SIG-M5 (cell line): ENCODE results near the gene SDK2.

Experiments used
- DNase-seq: peaks from one replicate; lab custom pipeline; 2025; lab: John Stamatoyannopoulos, UW

SDK2 gene

DNA sequence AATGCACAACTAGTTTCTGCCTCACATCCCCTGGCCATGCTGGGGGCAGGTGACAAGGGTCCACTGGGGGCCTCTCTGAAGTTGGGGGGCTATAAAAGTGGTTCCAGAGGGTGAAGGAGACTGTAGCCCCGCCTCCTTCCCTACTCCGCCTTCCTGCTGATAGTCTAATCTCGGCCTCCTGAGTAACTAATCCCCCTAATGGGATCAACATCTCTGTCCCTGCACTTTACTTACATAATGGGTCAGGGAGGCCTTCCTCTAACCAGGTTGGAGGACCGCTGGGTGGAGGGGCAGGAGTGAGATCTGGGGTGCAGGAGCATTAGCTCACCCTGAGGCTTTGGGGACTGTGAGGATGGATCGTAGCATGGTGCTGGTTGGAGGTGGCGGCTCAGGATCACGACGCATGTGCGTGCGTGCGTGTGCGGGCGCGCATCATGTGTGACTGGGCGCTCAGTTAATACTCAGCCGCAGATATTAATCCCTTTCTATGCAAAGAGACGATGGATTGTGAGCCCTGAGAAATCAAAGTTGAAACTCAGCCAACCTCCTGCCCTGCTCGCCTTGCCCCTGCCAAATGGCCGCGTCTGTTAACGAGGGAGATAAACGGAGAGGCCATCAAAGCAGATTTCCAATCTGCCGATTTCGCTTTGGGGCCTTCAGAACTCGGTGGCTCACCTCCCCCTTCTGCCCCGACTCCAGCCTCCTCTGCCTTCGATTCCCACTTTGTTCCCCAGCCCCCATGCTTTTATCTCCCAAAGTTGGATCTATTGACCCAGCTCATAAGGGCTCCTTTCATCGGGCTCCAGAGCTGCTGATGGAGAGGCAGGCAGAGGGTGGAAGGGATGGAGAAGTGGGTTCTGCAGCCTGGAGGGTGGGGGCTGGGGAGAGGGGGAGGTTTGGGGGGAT, 107.3 kb downstream of the SDK2 start:
- DNase-seq, result no peak

DNA sequence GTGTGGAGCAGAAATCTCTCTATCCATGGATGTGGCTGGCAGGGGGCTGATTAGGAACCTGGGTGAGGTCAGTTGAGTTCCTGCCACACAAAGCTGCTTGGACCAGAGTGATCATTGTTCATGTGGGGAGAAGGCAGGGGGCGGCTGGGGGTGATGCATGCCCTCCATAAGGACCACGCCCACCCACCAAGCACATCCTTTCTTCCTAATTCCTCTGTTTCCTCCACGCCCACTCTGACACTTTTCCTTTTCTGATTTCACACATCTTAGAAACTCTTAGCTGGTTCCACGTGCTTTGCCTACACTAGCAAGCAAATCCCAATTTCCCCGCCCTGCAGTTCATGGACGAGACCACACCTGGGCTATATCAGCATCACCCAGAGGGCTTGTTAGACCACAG, 108.5 kb downstream of the SDK2 start:
- DNase-seq, result no peak

DNA sequence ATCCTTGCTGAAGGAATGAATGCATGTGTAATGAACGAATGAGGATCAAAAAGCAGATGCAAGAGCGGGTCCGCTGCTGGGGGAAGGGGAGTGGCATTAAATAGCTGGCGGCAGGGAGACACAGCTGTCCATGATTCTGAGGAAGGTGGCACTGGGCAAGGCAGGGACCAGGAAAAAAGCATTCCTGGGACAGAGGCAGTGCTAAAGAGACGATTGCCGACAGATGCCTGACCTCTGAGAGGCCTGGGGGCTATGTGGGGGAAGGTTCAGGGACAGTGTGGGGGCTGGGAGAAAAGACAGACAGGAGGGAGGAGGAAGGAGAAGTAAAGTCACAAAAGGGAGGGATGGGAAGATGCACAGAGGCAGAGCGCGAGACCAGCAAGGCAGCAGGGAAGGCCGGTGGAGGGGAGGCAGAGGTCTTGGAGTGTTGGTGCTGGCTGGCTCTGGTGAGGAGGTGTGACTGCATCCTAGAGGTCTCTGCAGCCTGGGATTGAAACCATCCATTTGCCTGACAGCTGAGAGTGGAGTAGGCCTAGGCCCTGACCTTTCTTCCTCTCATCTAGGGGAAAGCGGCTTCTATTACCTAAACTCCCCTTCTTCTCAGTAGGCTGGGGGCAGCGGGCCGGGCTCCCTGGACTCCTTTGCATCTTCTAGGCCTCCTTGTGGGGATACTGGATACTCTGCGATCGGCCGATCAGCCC, 109.9 kb downstream of the SDK2 start:
- DNase-seq, result no peak

DNA sequence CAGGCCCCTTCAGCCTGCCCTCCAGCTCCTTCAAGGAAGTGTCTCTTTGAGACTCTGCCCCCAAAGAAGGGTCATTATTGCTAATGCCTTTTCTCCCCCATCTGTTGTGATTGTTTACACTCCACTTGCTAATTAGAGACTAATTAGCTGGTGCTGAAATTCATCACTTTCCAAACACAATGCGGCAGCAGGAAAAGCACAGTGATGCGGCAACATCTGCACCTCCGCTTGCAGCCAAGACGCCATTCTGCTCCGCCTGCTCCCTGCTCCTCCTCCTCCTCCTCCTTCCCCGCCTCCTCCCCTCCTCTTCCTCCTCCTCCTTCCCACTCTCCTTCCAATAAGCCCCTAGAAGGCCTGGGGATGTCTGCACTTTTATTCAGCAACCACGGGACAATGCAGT, 110.5 kb downstream of the SDK2 start:
- no peak for DNase-seq

DNA sequence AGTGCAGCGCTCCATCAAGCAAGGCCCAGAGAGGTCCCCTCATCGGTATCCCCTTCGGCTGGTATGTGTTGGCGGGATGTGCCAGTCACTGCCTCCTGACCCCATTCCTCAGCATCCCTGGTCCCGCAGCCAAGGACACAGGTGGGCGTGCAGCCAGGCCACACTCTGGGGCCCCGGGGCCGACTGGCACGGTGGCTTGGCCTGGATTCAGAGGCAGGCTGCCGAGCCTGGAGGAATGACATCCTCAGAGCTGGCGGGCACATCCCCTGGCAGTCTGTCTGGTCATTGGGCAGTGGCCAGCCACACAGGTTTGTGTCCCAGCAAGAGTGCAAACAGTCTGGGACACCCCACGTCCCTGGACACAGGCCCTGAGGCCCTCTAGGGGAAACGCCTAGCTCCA, 111.1 kb downstream of the SDK2 start:
- no peak for DNase-seq

DNA sequence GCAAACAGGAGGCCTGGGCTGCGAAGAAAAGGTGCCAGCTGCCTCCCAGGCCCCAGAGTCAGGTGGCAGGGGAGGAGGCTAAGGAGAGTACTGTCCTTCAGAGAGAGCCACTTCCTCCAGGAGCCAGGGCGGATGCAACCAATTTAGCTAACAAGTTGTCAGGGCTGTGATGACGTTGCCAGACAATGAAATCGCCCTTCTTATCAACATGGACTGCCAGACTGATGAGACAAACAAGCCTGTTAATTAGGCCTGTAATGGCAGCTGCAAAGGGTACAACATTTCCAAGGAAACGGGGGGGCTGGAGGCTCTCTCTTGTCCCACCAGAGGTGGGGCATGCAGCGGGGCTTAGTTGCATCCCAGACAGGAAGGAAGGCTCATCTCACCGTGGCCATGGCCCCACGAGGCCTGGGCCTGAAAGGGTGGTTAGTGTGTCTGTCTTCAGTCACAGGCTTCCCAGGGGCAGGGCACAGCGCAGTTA, 111.8 kb downstream of the SDK2 start:
- no peak for DNase-seq

DNA sequence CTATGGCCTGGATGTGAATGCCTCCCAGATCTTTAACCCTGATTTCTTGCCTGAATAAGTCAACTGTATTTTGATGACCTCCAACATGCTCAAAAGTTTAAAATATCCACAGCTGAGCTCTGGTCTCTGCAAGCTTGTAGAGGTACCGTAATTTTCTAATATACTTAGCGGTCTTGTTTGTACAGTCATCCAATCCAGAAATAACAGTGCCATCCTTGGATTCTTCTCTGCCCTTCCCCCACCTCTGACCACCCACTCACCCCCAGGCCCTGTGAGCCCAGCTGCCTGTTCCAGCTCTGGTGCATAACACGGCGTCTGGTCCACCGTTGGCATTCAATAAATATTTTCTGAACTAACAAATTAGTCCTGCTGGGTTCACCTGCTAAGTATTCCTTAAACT, 113.1 kb downstream of the SDK2 start:
- DNase-seq, result no peak

DNA sequence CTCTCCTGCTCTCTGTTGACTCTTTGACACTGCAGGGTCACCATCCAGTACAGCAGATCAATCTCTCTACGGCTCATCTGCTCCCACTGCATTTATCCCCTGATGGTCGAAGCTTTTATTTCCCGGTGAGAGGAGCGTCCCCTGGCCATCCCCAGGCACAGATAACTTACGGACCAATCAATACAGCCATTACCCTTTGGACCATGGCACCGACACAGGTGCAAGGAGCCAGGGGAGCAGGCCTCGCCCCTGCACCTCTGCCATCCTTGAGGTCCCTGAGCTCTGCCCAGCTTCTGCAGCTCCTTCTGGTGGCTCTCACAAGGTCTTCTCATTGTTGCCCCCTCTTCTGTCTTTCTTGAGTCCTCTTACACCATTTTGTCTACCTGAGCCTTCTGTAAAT, 115.6 kb downstream of the SDK2 start:
- DNase-seq, result no peak

DNA sequence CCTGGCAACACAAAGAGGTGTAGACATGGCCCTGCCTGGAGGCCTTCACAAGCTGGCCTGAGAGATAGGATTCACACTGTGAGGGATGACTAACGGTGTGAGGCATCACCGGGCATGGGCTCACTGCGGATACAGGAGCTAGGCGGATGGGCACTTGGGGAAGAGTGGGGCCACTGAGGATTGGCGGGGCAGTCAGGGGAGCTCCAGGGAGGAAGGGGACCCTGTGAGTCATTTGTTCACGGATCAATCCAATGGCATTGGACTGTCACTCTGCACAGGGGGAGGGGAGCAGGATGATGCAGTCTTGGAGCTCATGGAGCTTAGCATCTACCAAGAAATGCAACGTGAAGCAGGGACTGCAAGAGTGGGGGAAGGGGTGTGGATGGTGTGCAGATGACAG, 117.3 kb downstream of the SDK2 start:
- no peak for DNase-seq

DNA sequence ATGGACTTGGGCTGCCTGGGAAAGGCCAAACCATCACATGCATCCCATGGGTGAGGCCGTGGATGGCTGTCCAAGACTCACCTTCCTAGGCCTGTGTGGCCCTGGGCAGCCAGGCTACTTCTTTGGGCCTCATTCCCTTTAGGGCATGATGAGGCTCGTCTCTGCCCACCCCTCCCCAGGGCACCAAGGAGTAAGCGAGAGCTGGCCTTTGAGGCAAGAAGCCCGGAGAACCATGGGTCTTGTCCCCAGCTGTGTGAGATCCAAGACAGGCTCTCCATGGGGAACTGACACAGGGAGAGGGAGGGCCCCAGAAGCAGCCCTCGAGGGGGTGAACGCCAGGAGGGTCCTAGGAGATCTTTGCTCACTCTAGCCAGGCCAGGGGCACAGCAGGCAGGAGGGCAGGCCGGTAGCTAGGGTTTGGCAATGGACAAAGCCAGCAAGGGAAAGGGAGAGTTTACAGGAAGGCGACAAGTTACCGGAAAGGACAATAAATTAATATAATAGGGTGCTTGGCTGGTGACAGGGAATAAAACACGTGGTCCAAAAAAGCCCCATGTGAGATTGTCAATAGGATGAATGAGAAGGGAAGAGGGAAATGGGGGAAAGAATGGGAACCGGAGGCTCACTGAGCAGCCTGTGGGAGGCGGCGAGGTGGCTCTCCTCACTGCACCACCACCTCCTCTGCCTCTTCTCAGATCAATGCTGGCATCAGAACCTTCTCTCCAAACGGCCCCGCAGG, 119.1 kb downstream of the SDK2 start:
- no peak for DNase-seq

DNA sequence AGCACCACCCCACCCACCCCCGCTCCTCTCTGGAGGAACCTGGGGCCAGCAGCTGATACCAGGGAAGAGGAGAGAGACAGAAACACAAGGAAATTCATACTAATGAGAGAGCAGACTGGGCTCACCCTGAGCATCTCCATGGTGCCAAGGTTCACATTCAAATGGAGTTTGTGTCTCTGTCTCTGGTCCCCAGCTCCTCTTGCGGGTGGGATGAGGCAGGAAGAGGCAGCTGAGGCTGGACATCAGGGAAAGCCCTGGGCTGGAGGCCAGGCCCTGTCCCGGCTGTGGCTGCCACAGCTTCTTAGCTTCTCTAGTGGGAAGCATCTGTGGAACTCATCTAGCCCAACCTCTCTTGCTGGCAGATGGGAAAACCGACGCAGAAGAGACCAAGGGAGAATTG, 121.5 kb downstream of the SDK2 start:
- no peak for DNase-seq

DNA sequence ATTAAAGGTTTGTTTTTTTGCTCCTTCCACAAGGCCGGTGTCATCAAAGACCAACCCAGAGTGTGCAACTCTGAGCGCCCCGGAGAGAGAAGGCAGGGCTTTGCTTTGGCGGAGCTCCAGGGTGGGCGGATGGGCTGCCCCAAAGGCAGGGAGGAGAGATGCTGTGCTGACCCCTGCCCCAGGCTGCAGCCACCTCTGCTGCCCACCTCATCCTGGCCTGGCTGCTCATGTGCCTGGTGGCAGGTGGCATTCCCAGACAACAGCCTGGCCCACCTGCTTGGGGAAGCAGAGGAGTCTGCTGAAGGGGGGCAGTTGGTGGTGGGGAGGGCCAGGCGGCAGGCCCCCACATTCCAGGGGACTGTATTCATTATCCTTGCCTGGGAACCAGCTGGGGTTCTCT, 122.1 kb downstream of the SDK2 start:
- DNase-seq, result no peak

DNA sequence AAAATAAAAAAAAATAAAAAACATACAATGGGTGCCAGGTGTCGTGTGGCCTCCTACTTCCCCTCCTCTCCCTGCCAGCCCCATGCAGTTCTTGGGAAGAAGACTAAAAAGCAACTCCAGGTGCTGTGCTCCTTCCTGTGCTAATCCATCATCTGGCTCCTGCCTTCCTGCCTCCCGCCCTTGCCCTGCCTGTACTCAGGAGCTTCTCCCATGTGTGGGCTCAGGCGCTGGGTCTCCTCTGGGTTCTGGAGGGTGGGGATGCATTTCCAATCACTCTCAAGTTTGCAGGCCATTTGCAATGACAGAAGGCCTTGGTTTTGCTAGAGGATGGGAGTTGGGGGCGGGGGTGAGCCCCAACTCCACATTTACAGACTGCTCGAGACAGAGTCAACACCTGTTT, 122.9 kb downstream of the SDK2 start:
- DNase-seq, result no peak

DNA sequence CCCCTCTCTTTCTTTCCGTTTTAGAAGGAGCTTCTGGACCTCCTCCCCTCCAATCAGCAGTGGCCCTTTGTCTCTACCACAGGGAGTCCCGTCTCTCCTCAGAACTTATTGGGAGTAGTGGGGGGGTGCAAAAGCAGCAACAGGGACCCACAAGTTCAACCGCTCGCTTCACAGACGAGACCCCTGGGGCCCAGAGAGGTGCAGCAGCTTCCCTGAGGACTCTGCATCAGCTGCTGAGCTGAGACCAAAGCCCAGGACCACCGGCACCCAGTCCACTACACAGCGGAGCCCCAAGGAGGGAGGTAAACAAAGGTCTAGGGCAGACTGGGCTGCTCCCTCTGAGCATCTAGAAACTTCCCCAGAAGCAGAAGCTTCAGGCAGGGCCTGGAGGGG, 123.9 kb downstream of the SDK2 start:
- DNase-seq, result no peak

DNA sequence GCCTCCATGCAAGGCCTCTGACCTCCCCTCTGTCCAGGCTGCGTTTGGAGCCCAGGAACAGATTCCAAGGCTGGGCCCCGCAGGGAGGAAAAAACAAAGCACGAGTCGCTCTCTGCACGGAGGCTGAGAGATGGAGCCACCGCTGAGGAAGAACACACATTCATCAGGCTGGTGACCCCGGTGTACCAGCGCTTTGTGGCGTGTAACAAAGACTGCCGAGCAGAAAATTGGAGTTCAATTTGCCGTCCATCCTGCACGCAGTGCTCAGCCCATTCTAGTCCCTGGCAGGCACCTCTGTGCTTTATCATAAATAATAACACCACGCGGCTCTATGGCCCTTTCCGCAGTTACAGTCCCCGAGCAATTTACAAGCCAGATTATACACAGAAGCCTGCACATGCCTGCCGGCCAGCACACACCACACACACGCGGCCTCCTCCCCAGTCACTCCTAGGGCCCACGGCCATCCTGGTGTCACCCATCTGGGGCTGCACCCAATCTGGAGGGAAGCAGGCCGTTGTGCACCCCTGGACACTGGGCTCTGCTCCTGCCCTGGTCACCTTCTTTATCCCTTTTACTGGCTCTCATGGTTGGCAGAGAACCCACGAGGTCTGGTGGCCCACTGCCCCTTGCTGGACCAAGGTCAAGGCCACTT, 124.4 kb downstream of the SDK2 start:
- DNase-seq, result no peak

DNA sequence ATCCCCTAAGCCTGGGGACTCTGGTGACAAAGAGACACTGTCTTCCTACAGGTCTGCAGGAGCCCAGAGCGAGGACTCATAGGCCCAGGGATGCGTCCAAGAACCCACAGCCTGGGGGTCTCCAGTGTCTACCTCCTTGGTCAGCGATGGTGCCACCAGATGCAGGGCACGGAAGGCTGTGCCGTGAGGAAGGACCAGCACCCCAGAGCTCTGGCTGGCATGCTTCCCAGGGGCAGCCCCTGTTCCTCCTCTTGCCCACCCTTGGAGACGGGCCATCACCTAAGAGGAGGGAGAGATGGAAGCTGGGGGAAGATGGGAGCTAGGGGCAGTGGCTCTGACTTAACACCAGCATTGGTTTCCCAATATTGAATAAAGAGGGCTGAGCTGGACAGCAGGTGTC, 125.2 kb downstream of the SDK2 start:
- DNase-seq, result no peak

DNA sequence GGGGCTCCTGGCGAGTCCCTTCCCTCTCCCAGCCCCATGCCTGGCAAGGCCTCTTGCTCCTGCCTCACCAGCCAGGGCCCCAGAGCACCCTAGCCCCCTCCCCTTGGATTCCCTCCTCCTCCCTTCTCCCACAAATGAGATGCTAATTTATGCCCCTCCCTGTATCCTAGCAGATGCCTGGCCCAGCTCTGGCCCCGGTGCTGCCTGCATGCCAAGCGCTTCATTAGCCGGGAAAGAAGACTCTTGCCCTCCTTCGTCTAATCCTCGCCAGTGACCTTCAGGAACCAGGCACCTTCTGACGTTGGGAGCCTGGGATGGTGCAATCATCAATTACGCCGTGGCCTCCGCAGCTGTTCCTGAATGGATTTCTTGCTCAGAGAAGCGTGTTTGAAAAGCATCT, 127.8 kb downstream of the SDK2 start:
- no peak for DNase-seq

DNA sequence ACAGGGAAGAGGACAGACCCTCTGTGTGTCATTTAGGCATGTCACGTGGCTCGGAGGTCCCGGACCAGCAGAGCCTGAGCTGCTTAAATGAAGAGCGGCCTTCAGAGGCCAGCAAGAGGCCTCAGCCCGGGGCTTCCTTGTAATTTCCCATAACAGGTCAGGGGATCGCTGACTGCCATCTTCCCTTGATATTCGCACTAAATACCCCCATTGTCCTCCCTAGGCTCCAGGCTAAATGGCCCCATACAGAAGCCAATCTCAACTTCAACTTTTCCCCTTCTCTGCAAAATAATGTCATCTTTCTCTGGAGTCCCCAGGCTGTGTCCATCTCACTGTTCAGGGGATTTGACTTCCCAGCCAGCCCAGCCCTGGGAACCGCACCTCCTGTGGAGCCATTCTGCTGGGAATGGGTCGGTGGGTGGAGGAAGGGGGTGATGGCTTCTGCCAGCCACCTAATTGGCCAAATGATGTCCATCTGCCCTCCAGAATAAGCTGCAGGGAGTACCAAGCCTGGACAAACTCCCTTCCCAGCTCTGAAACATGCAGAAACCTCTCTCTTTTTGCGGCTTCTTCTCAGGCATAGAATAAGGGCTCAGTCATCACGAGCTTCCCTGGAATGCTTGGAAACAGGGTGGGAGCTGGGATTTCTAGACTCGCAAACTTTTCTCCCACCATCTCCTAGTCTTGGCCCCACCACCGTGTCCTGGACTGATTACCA, 129.9 kb downstream of the SDK2 start:
- DNase-seq, result no peak

DNA sequence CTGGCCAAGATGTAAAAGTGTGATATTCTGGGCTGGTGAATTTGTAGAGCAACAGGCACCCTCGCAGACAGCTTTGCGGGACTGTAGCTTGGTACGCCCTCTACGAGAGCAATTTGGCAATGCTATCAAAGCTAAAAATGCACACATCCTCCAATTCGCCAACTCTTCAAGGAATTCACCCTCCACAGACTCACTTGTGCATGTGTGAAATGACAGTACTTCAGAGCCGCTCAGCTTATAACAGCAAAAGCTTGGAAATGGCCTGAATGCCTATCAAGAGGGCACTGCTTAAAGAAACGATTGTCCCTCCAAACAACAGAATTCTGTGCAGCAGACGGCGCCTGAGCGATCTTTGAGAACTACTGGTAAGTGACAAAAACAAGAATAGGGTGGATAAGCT, 130.8 kb downstream of the SDK2 start:
- no peak for DNase-seq

DNA sequence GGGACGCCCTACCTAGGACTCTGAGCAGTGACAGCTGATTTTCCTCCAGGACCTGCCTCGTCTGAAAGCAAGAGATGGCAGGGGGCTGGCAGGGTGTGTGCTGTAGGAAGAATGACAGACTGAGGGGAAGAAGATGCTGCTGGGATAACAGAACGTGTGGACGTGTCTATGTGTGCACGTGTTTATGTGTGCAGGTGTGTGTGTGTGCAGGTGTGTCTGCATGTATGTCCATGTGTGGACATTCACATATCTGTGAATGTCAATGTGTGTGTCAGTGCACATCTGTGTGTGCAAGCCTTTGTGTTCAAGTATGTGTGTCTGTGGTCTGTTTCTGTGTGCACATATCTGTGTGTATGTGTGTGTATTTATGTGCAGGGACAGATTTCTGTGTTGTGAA, 132.5 kb downstream of the SDK2 start:
- no peak for DNase-seq

DNA sequence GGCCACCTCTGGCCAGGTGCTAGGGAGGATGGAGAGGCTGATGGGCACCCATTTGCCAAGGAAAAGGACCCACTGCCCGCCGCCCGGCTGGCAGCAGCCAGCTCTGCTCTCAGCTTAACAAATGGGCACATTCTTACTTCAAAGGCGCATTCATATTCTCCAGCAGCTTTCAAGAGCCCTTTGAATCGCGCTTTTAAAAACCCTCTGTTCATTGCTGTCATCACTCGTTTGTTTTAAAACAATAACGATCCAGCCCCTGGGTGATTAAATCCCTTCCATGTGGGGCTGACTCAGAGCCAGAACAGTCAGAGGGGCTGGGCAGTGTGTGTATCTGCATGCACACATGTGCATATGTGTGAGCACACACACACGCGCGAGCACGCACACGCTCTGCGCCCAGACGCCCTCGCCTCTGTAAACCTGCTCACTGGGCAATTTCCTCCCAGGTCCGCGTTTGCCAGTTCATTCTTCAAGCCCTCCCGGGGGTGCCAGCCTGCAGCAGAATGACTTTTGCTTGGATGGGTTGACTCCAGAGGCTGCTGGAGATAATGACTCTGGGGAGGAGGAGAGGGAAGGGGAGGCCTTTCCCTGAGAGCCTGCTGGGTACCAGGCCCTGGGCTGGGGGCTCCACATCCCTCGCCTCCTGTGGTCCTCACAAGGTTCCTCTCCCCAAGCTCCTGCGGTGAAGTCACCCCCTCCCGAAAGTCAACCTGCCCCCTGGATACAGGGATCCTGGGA, 133.1 kb downstream of the SDK2 start:
- DNase-seq, result no peak
